ENCODE results near the gene CLDN24.

CLDN24 gene

GRCh38 chr4:183354219-183354618 lies 32.0 kb upstream of the CLDN24 start:
- DNase-seq (ENCODE audit: low spot score) = no peak
- in situ Hi-C loops (cut with MboI; ENCODE audit: low pct_unique_long_range_greater_than_20kb, low sequenced_read_pairs, unreplicated experiment) = no loop called here
- no peak for TF ChIP-seq CTCF (IDR thresholded peaks at IDR 0.05; ENCODE audit: extremely low read depth, insufficient read depth, missing control alignments)

- in situ Hi-C loops (cut with MboI; ENCODE audit: low pct_unique_long_range_greater_than_20kb, low sequenced_read_pairs, unreplicated experiment) = no loop called here
- DNase-seq (ENCODE audit: low spot score) = no peak
- TF ChIP-seq CTCF (IDR thresholded peaks at IDR 0.05; ENCODE audit: extremely low read depth, insufficient read depth, missing control alignments) = no peak
Measured at GRCh38 chr4:183353557-183353956, 31.3 kb upstream of the CLDN24 start.

- in situ Hi-C loops (cut with MboI; ENCODE audit: low pct_unique_long_range_greater_than_20kb, low sequenced_read_pairs, unreplicated experiment) = no loop called here
- no peak for DNase-seq (ENCODE audit: low spot score)
- TF ChIP-seq CTCF (IDR thresholded peaks at IDR 0.05; ENCODE audit: extremely low read depth, insufficient read depth, missing control alignments) = no peak
Measured at GRCh38 chr4:183352546-183352945, 30.3 kb upstream of the CLDN24 start.

GRCh38 chr4:183350317-183351071 lies 28.3 kb upstream of the CLDN24 start:
- no peak for DNase-seq (ENCODE audit: low spot score)
- TF ChIP-seq CTCF (IDR thresholded peaks at IDR 0.05; ENCODE audit: extremely low read depth, insufficient read depth, missing control alignments) = no peak
- in situ Hi-C loops (cut with MboI; ENCODE audit: low pct_unique_long_range_greater_than_20kb, low sequenced_read_pairs, unreplicated experiment) = no loop called here

GRCh38 chr4:183349673-183350072 lies 27.4 kb upstream of the CLDN24 start:
- no peak for TF ChIP-seq CTCF (IDR thresholded peaks at IDR 0.05; ENCODE audit: extremely low read depth, insufficient read depth, missing control alignments)
- in situ Hi-C loops (cut with MboI; ENCODE audit: low pct_unique_long_range_greater_than_20kb, low sequenced_read_pairs, unreplicated experiment) = no loop called here
- DNase-seq (ENCODE audit: low spot score) = no peak

GRCh38 chr4:183348706-183349659 lies 26.8 kb upstream of the CLDN24 start:
- TF ChIP-seq CTCF (IDR thresholded peaks at IDR 0.05; ENCODE audit: extremely low read depth, insufficient read depth, missing control alignments) = no peak
- in situ Hi-C loops (cut with MboI; ENCODE audit: low pct_unique_long_range_greater_than_20kb, low sequenced_read_pairs, unreplicated experiment) = no loop called here
- DNase-seq (ENCODE audit: low spot score) = no peak

Measured in GM13977 (cell line).